GM12872 (cell line): ENCODE measurements around the gene COL17A1.

ENCODE experiments used
- CTCF ChIP-seq: IDR thresholded peaks from 3 replicates; pipeline ENCODE4 v1.5.1; 2011; ENCODE audit warnings: low read depth, mild to moderate bottlenecking, low read length, moderate library complexity; ENCODE audit not compliant: insufficient read depth

COL17A1 gene

GRCh38 chr10:104096692-104097091 is 11.0 kb upstream of the COL17A1 start:
- no peak for TF ChIP-seq CTCF

- TF ChIP-seq CTCF: no peak
These were observed 7.1 kb upstream of the COL17A1 start for GRCh38 chr10:104092749-104093148.

GRCh38 chr10:104090611-104091010 is 4.9 kb upstream of the COL17A1 start:
- TF ChIP-seq CTCF: no peak

GRCh38 chr10:104089621-104090020 is 3.9 kb upstream of the COL17A1 start:
- no peak for TF ChIP-seq CTCF

GRCh38 chr10:104088239-104088638 is 2.6 kb upstream of the COL17A1 start:
- no peak for TF ChIP-seq CTCF

GRCh38 chr10:104084482-104085142 is 1.1 kb downstream of the COL17A1 start:
- no peak for TF ChIP-seq CTCF

GRCh38 chr10:104081998-104082397 is 3.7 kb downstream of the COL17A1 start:
- no peak for TF ChIP-seq CTCF

GRCh38 chr10:104080762-104081161 is 4.9 kb downstream of the COL17A1 start:
- peak; percentile 46; the same call in 2 of the 3 replicates for TF ChIP-seq CTCF
